Testis (tissue), 2 donors: ENCODE results near the gene GCM1.

Source experiments
- CTCF ChIP-seq, 3 experiments: fragments of 450-650 bp in 2 of 3; fragments of 200-600 bp in 1 of 3; sonication (generic) in 1 of 3; IDR thresholded peaks; one replicate each; pipeline ENCODE4 v1.5.1; 2016 to 2019; ENCODE audit warnings: antibody characterized with exemption in 3 of 3, mild to moderate bottlenecking in 2 of 3, moderate library complexity in 1 of 3
- POLR2A ChIP-seq: fragments of 450-650 bp; IDR thresholded peaks from one replicate; pipeline ENCODE4 v1.6.1; 2017; ENCODE audit warnings: antibody characterized with exemption, mild to moderate bottlenecking, moderate library complexity

GRCh38 chr6:53109612-53110011 is 39.0 kb downstream of the GCM1 start:
- TF ChIP-seq CTCF (IDR thresholded peaks at IDR 0.05), result no peak
- no peak for TF ChIP-seq POLR2A
